GM21447 (cell line): ENCODE data around the gene DAPK1.
A peak's percentile ranks its signal among the peaks of the same experiment; 100 is the strongest.
"Not testable (repeated sequence)": the region's sequence is repeated elsewhere in the genome, so short reads cannot be mapped to it uniquely, and the experiment has no call there.

Experiments
- ATAC-seq: cut with Tn5 transposase; IDR thresholded peaks from one replicate; pipeline ENCODE4 v1.9.1; 2021; ENCODE audit not compliant: unreplicated experiment

The DAPK1 gene

DNA sequence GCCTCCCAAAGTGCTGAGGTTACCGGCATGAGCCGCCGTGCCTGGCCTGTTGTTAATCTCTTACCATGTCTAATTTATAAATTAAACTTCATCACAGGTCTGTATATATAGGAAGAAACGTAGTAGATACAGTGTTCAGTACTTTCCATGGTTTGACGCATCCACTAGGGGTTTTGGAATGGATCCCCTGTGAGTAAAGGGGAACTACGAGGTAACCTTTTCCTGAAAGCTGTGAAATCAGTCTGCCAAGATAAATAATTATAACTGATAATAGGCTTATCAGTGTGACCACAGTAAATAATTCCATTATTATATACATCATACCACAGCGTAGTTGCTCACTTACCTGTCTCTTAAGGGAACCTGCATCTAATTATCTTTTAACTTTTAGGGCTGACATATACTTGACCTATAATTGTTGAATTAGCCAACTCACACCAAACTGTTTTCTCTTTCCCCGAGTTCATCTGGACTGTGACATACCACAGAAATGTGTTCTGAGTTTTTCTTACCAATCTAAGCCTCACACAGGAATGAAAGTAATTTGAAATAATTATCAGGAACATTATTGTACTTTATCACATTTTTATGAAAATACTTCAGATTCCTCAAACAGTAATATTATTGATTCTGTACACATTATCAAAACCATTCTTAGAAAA is 42.9 kb downstream of the DAPK1 start:
- ATAC-seq = no peak

DNA sequence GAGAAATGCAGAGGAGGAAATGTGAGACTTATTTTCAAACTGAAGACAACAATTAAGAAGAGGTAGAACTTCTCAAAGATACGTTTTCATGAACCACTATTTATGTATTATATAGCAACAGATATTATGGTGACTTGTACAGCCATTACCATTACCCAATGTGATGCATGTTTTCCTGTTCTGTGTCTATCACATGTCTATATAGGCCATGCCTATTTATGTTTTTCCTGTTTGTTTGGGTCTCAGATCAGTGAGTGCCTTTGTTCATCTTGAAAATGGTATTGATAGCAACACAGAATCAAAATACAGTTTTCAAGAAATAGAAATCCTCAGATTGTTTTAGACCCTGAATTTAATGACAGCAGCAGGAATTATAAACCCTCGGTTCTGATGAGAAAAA is 44.0 kb downstream of the DAPK1 start:
- no peak for ATAC-seq

DNA sequence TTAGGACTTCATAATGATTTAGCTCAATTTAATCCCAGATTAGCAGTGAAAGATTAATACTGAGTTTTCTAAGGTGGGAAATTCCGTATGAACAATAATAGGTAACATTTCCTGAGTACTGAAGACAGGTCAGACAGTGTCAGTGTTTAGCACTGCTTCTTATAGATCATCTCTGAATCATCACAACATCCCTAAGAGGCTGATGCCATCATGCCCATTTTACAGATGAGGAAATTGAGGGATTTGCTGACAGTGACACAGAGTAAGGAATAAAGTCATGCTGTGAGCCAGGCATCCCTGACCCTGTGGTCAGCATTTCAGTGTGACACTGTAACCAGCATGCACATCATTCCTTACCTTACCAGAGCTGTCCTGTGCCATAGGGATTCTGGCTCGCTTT is 44.5 kb downstream of the DAPK1 start:
- ATAC-seq = no peak

DNA sequence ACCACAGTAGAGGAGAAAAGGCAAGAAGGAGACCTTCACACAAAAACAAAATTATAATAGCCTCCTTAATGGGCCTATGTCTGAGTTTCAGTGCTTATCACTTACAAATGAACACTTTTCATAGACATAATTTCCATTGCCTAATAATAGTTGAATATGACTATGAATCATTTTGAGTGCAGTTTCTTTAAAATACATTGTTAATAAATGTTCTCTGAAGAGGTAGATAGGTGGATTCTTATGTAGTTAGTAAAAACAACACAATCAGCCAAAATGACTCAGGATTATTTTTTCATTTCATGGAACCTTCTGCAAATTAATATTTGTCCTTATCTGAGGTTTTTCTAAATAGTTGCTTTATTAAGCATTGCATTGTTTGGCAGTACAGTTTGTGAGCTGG is 45.6 kb downstream of the DAPK1 start:
- no peak for ATAC-seq

DNA sequence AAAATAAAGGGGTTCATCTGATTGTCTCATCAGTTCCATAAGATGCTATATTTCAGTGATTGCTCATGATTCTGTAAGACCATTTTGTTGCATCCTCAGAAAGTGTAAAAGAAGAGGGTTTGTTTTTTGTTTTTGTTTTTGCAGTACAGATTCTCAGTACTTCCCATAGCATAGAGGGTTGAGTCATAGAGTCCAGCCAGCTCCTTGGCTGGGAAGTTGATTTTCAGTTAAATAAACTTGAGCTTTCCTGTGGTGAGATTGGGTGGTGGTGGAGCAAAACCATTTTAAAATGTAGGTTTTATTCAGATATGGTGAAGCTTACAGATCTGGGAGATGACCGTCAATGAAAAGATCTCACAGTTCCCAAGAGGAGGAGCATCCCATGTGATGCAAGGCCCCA is 48.2 kb downstream of the DAPK1 start:
- no peak for ATAC-seq

DNA sequence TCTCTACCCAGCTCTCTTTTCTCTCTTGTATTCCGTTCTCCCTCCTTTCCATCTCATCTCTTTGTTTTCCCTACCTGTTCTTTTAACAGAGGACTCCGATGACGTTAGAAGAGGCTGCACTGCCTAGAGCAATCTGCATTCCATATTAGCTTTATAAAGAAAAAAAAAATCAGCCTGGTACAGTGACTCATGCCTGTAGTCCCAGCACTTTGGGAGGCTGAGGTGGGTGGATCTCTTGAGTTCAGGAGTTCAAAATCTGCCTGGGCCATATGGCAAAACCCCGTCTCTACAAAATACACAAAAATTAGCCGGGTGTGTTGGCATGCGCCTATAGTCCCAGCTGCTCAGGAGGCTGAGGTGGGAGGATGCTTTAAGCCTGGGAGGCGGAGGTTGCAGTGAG is 49.0 kb downstream of the DAPK1 start:
- no peak for ATAC-seq

DNA sequence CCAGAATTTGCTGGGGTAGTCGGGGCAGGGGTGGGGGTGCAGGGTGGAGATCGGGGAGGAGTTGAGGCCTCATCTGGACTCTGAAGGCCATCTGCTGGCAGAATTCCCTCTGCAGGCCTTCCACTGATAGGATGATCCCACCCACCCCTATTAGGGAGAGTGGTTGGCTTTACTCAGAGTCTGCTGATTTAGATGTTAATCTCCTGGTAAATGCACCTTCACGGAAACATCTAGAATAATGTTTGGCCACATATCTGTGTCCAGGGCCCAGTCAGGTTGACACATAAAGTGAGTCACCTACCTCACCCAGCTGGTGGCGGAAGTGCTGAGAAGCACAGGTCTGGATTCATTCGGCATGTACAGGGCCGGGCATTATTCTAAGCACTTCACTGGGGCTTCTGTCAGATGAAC is 50.0 kb downstream of the DAPK1 start:
- no peak for ATAC-seq

DNA sequence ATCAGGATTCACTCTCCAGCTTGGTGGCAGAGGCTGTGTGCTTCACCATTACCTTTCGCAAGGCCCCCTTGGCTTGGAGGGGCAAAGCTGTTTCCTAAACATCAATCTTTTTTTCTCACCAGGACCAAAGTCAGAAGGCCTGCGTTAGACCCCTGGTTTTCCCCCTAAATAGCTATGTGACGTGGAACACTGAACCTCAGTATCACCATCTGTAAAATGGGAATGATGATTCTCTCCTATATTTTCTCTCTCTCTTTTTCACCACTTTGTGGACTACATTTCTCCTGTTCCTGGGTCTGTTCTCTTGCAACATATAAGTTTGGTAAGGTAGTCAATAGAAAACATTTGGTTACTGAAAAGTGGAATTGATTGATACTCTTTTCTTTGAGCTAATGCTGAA is 50.5 kb downstream of the DAPK1 start:
- ATAC-seq = no peak

DNA sequence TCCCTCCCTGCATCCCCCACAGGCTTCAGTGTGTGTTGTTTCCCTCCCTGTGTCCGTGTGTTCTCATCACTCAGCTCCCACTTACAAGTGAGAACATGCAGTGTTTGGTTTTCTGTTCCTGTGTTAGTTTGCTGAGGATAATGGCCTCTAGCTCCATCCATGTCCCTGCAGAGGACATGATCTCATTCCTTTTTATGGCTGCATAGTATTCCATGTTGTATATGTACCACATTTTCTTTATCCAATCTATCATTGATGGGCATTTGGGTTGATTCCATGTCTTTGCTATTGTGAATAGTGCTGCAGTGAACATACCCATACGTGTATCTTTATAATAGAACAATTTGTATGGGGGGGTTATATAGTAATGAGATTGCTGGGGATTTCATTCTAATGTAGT is 51.4 kb downstream of the DAPK1 start:
- ATAC-seq = not testable (repeated sequence)

DNA sequence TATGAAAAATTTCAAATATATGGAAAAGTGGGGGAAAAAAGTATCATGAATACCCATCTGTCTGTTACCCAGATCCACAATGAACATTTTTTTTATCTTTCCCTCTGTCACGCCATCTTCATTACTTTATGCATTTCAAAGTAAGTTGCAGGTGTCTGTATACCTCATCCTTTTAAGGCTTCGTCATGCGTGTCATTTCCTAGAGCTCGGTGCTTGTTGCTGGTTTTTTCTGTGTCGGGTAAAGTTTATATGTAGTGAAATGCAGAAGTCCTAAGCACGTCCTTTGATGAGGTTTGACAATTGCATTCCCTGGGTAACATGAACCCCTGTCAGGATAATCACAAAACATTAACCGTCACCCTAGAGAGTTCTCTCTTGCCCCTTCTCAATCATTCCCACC is 52.1 kb downstream of the DAPK1 start:
- ATAC-seq = no peak

DNA sequence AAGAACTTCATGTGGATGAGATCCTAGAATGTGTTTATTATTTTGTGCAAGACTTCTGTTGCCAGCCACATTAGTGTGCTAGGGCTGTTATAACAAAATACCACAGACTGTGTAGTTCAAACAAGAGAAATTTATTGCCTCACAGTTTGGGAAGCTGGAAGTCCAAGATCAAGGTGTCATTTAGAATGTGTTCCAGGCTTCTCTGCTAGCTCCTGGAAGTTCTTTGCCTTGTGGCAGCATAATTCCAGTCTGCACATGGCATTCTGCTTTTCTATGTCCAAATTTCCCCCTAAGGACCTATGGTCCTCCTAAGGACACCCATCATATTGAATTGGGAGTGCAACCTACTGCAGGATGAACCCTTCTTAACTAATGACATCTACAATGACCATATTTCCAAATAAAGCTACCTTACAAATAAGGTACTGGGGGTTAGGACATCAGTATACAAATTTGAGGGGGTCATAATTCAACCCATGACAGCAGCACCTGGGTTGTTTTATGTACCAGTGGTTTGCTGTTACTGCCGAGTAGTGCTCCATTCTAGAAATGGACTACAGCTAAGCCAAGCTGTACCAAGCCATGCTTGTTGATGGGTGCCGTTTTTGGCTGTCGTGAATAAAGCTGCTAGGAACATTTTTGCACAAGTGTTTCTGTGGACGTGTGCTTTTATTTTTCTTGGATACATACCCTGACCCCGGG is 52.7 kb downstream of the DAPK1 start:
- no peak for ATAC-seq

DNA sequence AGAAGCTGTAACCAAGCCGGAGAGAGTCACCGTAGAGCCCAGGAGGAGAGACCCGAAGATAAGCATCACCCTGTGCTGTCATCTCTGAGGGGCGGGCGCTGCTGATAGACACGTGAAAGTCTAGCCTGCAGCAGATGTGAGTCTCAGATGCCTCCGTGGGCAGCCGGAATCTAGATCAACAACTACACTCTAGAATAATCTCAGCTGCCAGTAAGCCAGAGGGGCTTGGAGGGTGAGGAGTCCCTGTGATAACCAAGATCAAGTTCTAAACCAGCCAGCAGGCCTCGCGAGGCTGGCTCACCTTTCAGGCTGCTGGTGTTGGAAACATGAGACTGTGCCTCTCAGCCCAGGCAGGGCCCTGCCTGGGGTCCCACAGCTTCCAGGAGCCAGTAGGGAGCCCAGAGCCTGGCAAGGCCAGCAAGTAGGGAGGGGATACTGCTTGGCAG is 54.1 kb downstream of the DAPK1 start:
- ATAC-seq = no peak

DNA sequence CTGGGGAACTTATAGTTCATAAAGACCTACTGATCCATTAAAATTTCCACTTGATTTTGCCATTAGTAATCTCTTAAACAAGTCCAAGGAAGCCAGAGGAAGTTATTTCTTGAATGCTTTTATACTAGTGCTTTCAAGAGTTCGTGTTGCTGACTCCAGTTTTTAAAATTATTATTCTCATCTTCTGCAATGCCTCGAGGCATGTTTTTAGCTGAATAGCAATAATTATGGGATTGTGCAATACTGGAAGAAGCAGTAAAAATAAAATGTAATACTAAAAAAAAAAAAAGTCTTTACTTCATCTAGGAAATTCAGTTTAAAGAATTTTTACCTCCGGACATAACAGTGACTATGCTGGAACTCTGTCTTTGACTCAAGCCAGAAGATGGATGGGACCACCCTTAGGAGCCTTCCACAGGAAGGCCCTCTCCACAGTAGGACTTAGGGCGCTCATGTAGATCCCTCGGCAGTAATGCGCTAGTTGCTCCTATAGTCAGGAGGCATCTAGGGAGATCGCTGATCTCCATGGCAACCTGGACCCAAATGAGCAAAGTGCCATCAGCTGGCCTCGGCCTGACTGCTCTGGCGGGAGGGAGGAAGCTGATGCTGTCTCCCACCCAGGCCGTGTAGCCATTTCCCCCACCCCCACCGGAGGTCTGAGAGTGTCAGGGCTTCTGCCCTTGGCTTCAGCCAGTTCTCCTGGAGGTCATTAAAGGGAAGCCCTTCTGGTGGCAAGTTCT is 56.7 kb downstream of the DAPK1 start:
- ATAC-seq = no peak

DNA sequence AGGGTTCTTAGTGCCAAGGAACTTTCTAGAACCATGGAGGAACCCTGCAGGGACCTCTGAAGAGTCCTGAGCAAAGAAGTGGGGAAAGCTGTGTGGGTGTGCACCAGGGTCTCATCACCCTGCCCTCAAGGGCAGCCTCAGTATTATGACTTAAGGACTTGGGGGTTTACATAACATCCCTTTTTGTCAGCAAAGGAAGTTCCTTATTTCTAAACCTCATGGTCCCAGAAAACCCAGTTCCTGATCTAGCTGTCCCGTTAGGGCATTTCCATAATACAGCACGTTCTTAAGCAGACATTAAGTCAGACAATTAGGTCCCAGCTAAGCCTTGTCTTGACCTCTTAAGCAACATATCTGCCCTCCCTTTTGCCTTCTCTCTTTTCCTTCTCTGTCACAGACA is 57.3 kb downstream of the DAPK1 start:
- no peak for ATAC-seq

DNA sequence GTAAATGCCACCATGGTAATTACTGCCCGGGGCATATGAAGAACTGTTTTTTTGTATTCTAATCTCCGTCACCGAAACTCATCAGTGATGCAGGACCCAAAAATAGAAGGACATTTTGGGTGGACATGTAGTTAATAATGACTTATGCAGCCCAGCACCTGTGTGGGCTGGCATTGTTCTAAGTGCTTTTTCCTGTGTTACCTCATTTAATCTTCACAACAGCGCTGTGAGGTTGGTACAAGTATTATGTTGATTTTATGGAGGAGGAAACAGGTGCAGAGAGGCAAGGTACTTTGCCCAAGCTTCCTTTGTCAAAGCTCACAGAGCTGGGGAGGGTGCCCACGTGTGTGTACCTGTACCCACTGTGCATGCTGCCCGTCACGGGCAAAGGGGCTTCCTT is 58.4 kb downstream of the DAPK1 start:
- no peak for ATAC-seq

DNA sequence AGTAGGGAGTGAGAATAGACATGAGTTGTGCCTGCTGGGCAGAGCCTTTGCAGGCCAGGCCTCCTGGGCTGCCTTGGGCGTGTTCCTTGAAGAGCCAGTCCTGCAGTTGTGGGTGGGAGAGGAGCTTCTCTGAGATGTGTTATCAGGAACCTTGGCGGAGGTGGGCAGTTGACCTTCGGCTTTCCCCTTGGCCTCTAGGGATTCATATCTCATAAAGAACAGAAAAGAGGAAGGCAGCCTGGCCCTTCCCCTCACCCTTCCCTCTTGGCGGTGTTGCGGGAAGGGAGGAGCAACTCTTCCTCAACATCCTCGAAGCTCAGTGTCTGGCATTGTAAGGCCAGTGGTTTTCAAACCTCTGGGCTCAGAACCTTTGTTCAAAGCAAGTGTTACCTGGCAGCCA is 59.2 kb downstream of the DAPK1 start:
- no peak for ATAC-seq

DNA sequence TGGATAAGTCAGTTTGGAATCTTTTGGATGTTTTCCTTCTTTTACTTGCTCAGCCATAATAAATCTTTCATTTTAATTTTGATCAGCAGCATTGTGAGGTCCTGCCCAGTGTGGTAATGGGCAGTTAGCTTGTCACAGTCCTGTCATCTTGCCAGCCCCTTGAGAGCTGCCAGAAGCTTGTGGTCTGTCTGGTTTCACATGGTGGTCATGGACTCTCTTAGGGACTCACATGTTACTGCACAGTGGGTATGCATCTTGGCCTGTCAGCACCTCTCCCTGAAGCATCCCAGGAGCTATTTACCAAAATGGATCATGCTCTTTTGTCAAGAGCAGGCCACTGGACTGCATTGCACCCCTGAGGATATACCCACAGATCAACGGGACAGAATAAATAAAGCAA is 60.3 kb downstream of the DAPK1 start:
- peak; percentile 54 for ATAC-seq

DNA sequence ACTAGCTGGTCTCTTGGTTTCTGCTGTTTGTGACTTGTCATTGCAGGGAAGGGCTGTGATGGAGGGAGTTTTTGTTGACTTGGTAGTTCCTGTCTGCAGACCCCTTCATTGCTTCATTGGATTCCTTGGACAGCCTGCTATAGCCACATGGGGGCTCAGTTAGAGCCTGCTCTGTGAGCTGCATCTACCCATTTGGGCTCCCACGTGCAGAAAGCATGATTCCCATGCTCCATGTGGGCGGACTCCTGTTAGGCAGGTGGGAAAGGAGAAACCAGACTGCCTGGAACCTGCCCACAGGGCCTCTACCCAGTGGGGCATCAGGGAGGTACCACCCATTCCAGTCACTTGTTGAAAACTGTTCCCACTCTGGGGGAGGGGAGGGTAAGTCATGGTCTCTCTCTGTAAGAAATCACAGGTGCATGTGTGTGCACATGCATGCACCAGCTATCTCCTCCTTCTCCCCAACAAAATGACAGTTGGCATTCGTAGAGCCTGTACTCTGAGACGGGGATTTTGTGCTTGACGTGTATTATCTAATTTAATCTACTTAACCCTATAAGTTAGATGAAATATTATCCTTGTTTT is 61.0 kb downstream of the DAPK1 start:
- no peak for ATAC-seq

DNA sequence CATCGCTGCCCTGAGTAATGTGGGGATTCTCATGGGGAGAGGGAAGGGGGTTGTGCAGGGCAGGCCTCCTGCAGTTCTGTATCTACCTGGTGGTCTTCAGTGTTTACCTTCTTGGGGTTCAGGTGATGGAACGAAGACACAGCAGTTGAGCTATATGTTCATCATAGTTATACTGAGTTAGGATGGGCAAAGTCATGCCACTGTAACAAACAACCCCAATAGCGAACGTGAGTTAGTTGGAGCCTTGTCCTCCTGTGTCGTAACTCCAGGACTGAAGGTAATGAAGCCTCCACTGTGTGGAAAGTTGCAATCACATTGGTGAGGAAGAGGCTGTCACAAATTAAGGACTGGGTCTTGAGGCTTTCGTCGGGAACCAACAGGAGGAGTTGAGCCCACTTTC is 64.4 kb downstream of the DAPK1 start:
- no peak for ATAC-seq

DNA sequence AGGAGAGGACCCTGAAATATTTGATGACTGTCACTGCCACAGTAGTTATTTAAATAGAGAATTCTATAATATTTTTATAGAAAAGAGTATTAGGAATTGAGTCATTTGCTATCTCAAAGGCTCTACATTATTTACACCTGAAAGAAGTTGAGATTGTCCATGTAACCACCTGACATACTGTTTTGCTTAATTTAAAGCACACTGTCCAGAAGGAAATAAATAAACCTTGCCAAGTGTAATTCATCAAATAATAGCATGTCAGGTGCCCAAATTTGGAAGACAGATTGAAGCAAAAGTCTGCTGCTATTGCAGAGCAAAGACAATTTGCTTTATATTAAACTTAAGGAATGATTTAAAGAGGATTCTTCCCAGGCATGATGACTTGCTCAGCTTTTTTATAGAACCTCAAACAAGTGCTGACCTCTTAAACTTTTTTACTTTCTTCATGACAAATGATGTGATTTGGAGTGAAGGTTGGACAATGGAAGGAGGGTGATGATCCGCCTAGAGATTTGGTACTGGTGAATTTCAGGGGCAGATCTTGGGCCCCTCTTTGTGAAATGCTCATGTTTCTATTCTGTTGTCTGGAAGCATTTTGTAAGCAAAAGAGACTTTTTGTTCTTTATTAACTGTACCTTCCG is 65.0 kb downstream of the DAPK1 start:
- no peak for ATAC-seq

DNA sequence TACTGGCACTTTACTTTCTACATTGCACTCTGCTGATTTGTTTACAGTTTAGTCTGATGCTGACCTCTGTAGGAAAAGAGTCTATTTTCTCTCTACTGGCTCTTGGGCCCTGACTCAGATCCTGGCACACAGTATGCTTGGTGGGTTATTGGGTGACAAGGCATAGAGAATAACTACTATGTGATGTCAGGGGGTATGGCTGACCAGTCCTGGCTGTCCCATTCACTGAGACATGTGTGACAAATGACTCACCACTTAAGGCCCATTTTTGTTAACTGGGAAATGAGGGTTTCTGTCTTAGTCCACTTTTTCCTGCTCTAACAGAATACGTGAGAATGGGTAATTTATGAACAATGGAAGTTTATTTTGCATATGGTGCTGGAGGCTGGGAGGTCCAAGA is 66.4 kb downstream of the DAPK1 start:
- ATAC-seq = no peak
